ENCODE measurements around the gene NDOR1.
A peak's percentile ranks its signal among the peaks of the same experiment; 100 is the strongest.

NDOR1 gene

DNA sequence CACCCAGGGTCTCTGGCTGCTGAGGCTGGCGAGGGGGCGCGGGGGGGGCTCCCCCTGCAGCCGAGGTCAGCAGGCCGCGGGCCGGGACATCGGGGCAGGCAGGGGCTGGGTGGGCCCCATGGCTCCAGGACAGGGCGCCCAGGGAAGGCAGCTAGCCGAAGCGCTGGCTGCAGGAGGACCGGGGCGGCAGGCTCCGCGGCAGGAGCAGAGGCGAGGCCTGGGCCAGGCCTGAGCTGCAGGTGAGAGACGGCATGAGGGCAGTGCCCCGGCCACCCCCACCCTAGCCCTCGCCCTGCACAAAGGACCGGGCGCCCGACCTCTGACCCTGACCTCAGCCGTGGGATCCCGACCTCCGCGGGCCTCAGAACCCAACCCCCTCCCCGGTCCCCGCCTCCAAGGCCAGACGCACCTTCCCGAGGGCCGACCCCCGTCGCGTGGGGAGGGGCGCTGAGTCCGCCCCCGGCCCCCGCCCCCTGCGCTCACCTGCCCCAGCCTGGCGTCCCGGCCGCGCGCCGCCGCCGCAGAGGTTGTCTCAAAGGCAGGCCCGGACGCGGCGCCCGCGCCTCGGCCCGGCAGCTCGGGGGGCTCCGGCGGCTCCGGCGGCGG is 16.1 kb downstream of the NDOR1 start:
- FAIRE-seq = no peak

DNA sequence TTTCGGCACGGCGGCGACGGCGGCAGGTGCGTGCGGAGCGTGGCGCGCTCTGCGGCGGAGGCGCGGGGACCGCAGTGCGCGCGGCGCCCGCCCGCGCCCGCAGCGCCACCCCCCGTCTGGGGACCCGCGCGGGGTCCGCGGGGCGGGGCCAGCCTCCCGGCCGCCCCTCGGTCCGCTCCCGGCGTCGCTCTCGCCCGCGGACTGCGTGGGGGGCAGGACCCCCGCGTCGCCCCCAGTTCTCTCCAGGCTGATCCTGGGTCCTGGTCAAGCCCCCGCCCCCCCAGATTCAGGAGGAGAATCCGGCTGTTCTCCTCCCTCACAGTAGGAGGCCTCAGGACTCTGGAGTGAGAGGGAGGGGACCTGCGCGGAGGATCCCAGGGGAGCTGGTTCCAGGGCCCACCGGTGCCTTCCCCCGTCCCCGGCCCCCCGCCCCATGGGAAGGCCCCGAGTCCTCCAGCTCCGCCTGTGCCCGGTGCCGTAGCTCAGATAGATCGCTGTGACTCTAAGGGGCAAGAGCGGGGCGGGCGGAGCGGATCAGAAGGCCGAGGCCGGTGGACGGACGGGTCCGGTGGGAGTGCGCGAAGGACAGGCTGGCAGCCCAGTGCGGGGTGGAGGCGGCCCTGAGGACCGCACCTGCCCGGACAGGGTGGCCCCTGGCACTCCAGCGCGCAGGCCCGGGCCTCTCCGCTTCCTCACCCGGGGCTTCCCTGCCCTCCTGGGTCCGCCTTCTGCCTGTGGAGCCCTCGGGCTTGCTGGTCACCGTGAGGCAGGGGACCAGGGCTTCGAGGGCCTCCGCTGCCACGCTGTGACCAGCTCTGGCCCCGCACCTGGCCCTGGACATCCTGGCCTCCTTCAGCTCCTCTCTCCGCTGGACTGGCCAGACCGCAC is 16.9 kb downstream of the NDOR1 start, which contains the start of gene RNF208:
TSS of gene RNF208 (minus strand) at position 51 of the 888 bp plus-strand sequence. CDS start 1,028 bp downstream, outside the sequence.
- FAIRE-seq = no peak

DNA sequence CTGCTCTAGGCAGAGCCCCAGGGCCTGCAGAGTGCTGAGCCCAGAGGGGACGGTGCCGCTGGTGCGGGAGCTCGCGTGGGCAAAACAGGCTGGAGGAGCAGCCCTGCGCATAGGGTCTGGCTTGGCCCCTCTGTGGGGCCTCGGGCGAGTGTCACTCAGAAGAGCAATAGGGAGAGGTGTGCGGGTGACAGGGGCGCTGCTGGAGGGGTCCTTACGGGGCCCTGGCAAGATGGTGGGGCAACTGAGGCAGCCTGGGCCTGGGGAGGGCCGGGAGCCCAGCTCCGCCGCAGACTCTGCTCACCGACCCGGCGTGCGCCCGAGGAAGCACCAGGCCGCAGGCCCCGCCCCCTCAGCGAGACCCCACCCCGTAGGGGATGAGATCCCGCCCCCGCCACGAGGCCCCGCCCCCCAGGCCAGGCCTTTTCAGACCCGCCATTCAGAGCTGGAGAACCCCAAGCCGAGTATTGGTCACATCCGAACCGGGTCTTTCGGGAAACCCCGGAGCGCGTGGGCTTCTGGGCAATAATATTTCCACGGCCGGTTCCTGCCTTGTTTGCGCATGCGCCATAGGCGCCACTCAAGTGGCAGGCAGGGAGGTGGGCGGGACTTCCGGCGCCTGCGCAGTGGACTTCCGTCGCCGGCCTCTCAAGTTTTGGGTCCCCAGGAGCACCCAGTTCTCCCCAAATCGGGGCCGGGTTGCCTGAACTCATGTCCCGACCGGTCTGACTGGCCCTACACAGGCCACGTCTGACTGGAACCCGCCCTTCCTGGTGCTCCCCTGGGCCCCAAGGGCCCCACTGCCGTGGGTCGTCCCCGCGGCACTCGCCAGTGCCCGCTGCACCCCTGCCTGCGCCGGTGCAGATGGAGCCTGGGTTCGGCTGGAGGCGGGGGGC is 17.8 kb downstream of the NDOR1 start:
- peak; percentile 86 for FAIRE-seq

DNA sequence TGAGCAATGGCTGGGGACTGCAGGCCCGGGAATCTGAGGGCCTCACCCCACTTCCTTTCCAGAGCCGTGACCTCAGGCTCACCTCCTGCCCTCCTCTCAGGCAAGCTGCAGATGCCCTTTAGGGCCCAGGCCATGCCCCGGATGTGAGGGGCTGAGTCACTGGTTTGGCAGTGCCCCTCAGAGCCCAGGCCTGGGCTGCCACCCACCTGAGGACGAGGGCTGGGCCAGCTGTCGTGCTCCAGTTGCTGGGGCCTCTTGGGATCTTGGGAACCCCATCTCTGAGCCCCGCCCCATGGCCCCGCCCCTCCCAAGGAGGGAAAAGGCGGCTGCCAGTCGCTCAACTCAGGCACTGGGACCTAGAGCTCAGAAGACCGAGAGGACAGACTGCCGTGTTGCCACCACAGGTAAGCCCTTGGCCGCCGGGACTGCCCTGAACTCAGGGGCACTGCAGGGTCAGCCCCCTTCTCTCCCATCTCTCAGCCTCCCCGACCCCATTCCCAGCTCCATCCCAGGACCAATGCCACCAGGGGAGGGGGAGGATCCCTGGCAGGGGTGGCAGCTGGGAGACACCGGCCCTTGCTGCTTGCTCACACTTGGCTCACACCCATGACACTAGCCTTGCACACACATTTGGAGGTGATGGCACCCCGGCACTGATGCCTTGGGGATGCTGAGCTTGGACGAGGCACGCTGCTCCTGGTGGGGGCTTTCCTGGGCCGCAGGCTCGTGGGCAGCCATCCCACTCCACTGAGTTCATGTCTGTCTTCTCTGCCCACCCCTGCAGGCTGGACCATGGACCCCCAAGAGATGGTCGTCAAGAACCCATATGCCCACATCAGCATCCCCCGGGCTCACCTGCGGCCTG is 19.6 kb downstream of the NDOR1 start, which contains the start of gene CYSRT1:
TSS of gene CYSRT1 (plus strand) at position 345 of the 865 bp plus-strand sequence. CDS start at position 793, 448 bp downstream.
- no peak for FAIRE-seq

DNA sequence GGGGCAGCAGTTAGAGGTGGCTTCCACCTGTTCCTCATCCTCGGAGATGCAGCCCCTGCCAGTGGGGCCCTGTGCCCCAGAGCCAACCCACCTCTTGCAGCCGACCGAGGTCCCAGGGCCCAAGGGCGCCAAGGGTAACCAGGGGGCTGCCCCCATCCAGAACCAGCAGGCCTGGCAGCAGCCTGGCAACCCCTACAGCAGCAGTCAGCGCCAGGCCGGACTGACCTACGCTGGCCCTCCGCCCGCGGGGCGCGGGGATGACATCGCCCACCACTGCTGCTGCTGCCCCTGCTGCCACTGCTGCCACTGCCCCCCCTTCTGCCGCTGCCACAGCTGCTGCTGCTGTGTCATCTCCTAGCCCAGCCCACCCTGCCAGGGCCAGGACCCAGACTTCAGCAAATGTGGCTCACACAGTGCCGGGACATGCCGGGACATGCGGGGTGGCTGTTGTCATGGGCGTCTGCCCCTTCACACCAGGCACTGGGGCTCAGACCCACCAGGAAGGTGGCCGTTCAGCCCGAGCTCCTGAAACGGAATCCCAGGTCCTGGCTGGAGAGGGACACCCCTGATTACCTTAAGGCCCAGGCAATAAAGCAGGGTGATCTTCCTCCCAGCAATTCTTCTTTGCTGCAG is 20.3 kb downstream of the NDOR1 start:
- no peak for FAIRE-seq

DNA sequence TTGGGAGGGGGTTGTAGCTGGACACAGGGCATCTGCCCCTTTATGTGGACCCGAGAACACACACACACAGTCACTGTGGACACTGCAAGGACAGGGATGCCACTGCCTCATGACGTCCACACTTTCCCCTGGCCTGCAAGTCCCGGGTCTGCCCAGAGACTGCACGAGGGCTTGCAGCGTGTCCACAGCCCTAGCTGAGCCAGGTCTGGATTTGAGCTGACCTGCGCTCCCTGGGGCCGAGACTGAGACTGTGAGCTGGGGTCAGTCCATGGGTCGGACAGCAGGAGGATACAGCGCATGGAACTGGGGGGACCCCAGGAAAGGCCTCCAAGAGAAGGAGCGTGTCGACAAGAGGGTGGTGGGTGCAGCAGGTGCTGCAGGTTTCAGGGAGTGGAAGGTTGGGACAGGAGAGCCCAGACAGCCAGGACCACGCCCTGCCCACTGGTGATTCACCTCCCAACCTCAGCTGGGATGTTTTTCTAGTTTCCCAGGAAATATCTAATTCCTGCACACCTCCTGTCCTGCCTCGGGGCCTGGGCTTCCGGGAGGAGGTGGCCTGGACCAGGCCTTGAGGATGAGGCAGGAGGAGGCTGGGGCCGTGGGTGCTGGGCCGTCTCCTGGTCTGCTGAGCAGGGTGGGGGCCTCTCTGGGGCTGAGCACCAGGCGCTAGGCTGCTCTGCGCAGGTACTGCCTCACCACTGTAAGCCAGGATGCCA is 21.0 kb downstream of the NDOR1 start:
- FAIRE-seq = no peak

DNA sequence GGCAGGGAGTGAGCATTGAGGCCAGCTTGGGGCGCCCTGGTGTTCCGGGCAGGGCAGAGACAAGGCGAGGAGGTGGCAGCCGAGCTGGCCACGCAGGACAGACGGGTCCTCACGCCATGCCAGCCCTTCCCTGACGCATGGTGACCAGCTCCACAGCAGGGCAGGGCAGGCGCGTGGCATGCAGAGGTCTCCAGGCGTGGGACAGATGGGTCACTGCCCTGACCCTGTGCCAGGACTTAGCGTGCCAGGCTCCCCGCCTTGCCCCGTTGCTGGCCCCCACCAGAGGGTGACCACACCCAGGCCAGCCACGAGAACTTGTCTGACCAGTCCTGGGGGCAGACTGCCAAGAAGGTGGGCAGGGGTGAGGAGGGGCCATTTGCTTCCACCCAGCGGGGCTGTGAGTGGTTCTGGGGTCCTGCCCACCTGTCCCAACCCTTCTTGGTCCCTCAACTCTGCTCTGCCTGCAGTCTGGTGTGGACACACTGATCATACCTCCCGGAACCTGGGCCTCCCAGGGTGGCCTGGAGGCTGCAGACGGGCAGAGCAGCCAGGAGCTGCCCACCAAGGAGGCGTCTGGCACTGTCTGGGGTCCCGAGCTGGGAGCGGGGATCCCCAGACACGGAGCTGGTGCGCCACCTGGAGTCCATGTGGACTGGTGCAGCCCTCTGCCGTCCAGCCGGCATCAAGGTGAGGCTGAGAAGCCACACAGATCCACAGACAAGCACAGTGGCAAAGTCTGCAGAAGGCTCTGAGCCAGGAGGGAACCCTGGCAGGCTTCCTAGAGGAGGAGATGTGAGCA is 21.8 kb downstream of the NDOR1 start, which contains the start of gene RNF224:
TSS of gene RNF224 (plus strand) at position 449 of the 799 bp plus-strand sequence. CDS start 834 bp downstream, outside the sequence.
- no peak for FAIRE-seq

DNA sequence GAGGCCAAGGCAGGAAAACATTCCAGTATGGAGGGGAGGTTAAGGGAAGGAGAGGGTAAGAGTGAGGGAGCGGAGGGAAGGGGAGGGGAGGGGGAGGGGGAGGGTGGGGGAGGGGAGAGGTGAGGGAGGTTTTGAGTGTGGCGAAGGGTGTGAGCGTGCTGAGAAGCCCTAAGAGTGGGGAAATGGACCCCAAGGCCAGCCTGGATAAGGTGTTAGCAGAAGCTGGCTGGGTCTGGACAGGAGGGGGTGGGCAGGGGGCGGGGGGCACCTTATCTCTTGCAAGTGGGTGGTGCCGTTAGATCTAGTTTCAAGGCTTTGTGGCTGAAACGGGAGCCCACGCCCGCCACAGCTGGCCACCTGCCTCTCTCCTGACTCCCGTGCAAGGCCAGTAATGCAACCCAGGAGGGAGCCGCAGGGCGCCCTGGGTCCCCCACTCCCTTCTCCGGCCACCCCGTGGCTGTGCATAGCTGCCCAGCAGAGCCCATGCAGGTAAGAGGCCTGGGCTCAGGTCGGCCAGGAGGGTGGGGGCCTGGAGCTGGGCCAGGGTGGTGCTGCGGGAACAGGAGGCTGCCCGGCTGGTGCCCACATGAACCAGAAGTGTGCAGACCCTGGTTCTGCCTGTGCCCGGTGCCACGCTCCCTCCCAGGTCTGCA is 22.5 kb downstream of the NDOR1 start:
- no peak for FAIRE-seq

DNA sequence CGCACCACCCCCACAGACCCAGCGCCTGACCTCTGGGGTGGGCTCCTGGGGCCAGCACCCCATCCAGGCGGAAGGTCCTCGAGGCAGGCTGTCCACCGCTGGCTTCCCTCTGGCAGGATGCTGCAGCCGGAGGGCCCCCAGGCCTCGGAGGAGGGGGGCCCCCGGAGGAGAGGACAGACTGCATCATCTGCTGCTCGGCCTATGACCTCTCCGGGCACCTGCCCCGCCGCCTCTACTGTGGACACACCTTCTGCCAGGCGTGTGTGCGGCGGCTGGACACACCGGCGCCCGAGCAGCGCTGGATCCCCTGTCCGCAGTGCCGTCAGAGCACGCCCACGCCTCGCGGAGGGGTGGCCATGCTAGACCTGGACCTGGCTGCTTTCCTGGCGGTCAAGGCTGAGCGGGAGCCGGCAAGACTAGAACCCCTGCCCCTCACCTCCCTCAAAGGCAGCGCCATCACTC is 23.0 kb downstream of the NDOR1 start:
- FAIRE-seq = no peak

DNA sequence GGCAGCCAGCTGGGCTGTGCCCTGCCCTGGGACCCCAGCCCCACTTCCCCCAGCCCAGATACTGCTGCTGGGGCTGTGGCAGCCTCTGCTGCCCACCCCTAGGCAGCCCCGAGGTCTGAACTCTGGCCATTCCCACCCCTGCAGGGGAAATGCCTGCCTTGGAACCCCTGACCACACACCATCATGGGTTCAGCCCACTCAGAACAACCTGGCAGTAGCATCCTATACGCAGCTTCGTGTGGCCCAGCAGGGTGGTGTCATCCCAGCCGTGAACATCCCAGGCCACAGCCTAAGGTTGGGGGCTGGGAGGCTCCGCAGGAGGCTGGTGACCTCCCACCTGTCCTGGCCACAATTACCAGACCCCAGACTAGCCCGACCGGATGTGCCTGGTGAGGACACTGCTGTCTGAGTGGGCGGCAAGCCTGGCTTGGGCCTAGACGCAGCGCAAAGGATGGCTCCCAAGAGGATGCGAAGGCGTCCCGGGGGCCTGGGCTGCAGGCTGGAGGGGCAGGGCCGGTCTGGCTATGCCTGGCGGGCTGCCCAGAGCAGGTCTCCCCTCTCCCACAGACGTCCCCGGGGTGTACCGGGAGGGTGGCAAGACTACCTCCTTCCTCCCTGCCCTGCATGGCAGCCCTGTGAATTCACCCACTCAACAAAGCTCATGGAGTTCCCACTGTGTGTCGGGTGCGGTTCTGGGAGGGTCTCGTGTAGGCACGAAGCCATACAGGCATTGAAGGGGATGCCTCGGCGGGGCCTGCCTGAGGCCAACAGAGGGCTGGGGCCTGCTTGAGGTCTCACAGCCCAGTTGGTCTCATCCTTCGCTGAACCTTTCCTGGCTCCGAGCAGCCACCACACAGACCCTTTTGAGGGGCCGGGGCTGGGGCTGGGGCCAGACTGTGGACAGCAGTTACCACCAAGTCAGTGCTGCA is 23.7 kb downstream of the NDOR1 start:
- FAIRE-seq = no peak

DNA sequence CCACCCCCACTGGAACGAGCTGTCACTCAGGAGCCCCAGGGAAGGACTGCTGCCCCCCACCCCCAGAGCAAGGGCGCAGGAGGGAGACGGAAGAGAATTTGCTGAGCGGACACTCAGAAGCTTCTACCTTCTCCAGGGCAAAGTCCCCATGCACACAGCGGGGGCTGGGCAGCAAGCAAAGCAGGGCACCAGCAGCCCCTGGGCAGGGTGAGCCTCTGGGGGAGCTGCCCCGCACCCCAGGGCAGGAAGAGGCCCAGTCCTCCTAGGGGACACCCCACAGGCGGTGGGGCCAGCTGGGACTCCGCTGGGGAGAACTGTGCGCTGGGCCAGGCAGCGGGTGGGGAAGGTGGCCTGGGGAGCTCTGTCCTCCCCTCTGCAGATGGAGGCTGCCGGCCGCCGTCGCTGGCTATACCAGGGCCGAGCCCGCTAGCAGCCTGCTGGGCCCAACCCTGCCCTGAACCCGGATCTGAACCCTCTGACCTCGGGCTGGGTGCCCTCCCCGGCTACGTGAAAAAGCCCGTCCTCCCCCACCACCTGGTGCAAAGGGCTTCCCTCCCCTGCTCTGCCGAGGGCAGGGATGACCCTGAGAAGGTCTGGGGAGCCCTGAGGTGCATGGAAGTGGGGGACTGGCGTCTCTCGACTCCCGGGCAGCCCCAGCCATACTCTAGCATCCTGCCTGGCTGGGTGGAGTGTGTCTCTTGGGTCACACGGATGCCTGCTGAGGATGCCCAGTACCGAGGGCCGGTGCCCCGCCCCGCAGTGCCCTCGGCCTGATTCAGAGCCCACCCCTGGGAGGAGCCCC is 24.6 kb downstream of the NDOR1 start:
- FAIRE-seq = no peak

DNA sequence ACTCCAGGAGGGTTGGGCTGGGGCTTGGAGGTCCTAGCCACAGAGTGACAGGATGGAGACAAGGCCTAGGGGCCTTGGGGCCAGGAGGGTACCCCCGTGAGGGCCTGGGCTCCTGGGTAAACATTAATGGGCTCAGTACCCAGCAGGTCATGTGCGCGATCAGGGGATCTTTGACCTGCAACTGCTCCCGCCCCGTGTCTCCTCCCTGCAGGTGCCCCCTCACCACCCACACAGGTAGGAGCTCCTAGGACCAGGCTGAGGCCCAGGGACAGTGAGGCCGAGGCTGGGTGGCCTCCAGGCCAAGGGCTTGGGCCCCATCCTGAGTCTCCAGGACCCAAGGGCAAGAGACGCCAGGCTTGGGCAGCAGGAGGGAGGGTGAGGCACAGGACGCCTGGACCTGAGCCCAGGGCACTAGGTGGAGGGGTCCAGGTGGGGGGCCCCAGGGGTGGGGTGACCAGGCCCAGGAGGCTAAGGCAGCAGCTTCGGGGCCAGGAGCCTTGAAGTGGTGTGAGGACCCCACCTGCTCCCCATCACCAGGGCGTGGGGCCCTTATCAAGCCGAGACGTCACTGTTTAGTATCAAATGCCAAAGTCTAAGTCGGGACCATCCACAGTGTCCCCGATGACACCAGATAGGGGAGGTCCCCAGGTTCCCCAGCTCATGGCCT is 25.3 kb downstream of the NDOR1 start, which contains the start of gene SLC34A3:
TSS of gene SLC34A3 (plus strand) at position 197 of the 667 bp plus-strand sequence. CDS start 802 bp downstream, outside the sequence.
- no peak for FAIRE-seq

DNA sequence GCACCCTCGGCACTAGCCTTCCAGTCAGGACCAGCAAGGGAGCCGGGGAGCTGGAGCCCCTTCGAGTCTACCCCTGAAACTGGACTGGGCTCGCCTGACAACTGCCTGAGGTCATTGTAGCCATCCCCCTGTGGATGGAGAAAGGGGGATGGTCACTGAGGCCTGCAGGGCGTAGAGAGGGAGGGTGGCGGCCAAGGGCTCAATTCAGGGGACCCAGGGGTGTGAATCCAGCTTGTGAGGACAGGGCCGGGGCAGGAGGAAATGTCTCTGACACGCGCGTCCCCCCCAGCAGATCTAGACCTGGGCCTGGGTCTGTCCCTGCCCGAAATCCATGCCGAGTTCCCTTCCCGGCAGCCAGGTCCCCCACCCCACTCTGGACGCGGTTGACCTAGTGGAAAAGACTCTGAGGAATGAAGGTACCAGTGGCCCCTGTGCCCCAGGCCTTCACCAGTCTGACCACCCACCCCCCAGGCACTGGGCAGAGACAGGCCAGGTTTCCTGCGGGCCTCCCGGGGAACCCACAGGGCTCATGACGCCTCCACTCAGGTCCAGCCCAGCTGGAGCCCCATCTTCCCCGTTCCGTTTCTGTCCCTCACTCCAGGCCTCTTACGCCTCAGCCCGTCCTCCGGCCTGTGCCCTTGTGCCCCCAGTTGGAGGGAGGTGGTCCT is 26.0 kb downstream of the NDOR1 start:
- no peak for FAIRE-seq

DNA sequence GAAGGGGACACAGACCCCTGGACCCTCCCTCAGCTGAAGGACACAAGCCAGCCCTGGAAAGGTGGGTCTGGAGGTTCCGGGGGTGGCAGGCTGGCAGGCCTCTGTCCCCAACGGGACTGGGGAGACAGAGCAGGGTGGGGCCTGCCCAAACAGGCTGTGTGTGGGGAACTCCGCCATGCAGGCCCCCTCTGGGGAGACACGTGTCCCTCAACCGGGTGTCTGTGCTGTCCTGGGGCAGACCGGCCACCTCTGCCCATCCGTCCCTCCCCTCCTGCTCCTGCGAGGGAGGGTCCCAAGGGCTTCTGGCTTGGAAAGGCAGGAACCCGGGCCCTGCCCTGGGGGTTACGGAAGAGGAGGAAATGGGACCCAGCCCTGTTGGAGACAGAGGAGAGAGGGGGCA is 26.6 kb downstream of the NDOR1 start:
- FAIRE-seq = no peak

DNA sequence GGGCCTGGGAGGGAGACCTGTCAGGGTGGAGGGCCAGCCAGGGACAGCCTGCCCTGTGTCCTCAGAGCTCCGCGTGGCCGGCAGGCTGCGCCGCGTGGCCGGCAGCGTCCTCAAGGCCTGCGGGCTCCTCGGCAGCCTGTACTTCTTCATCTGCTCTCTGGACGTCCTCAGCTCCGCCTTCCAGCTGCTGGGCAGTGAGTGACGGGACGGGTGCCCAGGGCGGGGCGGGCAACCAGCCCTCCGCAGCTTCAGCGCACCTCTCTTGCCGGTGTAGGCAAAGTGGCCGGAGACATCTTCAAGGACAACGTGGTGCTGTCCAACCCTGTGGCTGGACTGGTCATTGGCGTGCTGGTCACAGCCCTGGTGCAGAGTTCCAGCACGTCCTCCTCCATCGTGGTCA is 27.0 kb downstream of the NDOR1 start:
- FAIRE-seq = no peak

Data from TTC549 (cell line).